ENCODE results near the gene MYO16.

MYO16 gene

GRCh38 chr13:108933061-108933460 is 303.6 kb downstream of the MYO16 start:
- no peak for DNase-seq (ENCODE audit: low spot score)

- DNase-seq (ENCODE audit: low spot score), result no peak
Measured at GRCh38 chr13:108938155-108938554, 308.7 kb downstream of the MYO16 start.

GRCh38 chr13:108940121-108940520 is 310.7 kb downstream of the MYO16 start:
- no peak for DNase-seq (ENCODE audit: low spot score)

GRCh38 chr13:108943842-108944241 is 314.4 kb downstream of the MYO16 start:
- no peak for DNase-seq (ENCODE audit: low spot score)

GRCh38 chr13:108944760-108945159 is 315.3 kb downstream of the MYO16 start:
- no peak for DNase-seq (ENCODE audit: low spot score)

GRCh38 chr13:108947551-108948030 is 318.2 kb downstream of the MYO16 start:
- no peak for DNase-seq (ENCODE audit: low spot score)

GRCh38 chr13:108948251-108948671 is 318.9 kb downstream of the MYO16 start:
- DNase-seq (ENCODE audit: low spot score), result no peak

- no peak for DNase-seq (ENCODE audit: low spot score)
Measured at GRCh38 chr13:108950333-108951010, 321.1 kb downstream of the MYO16 start.

GRCh38 chr13:108955741-108956140 is 326.3 kb downstream of the MYO16 start:
- no peak for DNase-seq (ENCODE audit: low spot score)

GRCh38 chr13:108957369-108958012 is 328.1 kb downstream of the MYO16 start:
- DNase-seq (ENCODE audit: low spot score), result no peak

- DNase-seq (ENCODE audit: low spot score), result no peak
Measured at GRCh38 chr13:108958013-108958376, 328.6 kb downstream of the MYO16 start.

- DNase-seq (ENCODE audit: low spot score), result no peak
Measured at GRCh38 chr13:108959234-108959633, 329.8 kb downstream of the MYO16 start.

- DNase-seq (ENCODE audit: low spot score), result no peak
Measured at GRCh38 chr13:108960006-108960405, 330.6 kb downstream of the MYO16 start.

GRCh38 chr13:108961542-108962125 is 332.2 kb downstream of the MYO16 start:
- DNase-seq (ENCODE audit: low spot score), result no peak

GRCh38 chr13:108962654-108963053 is 333.2 kb downstream of the MYO16 start:
- no peak for DNase-seq (ENCODE audit: low spot score)

GRCh38 chr13:108963276-108963810 is 333.9 kb downstream of the MYO16 start:
- no peak for DNase-seq (ENCODE audit: low spot score)

GRCh38 chr13:108963846-108964600 is 334.6 kb downstream of the MYO16 start:
- DNase-seq (ENCODE audit: low spot score), result no peak

- no peak for DNase-seq (ENCODE audit: low spot score)
Measured at GRCh38 chr13:108964606-108965005, 335.2 kb downstream of the MYO16 start.

GRCh38 chr13:108967371-108967770 is 338.0 kb downstream of the MYO16 start:
- no peak for DNase-seq (ENCODE audit: low spot score)

GRCh38 chr13:108968566-108968965 is 339.2 kb downstream of the MYO16 start:
- no peak for DNase-seq (ENCODE audit: low spot score)

- no peak for DNase-seq (ENCODE audit: low spot score)
Measured at GRCh38 chr13:108974686-108975085, 345.3 kb downstream of the MYO16 start.

- DNase-seq (ENCODE audit: low spot score), result no peak
Measured at GRCh38 chr13:108980237-108980636, 350.8 kb downstream of the MYO16 start.
